Stomach (tissue), 9 donors: ENCODE results near the gene SIAH2. TPM values are rescaled to one million over a fixed set of nuclear protein-coding genes. Genes with fewer than 3 reads are reported as not detected.

Experiments
- DNase-seq, 2 donors: peaks; one replicate each; pipeline versions ENCODE4 v3.0.0 to v3.0.0-alpha.2; 2013 to 2019
- H3K27ac ChIP-seq, 5 donors: fragments of 200-600 bp in 4 of 5; sonication (generic) in 4 of 5; one replicate each; pipeline ENCODE4 v1.5.1; 2013 to 2019; ENCODE audit warnings: mild to moderate bottlenecking in 1 of 5, moderate library complexity in 1 of 5
- H3K27me3 ChIP-seq, 3 donors: fragments of 200-600 bp; sonication (generic); one replicate each; pipeline ENCODE4 v1.5.1; 2017 to 2019; ENCODE audit warnings: mixed run types in 1 of 3
- H3K36me3 ChIP-seq, 4 donors: fragments of 200-600 bp; sonication (generic); 1 replicate in 3 of 4; 2 replicates in 1 of 4; pipeline ENCODE4 v1.5.1; 2016 to 2019
- H3K4me1 ChIP-seq, 4 donors: fragments of 200-600 bp; sonication (generic); one replicate each; pipeline ENCODE4 v1.5.1; 2016 to 2019
- H3K4me3 ChIP-seq, 4 donors: fragments of 200-600 bp; sonication (generic) in 3 of 4; one replicate each; pipeline ENCODE4 v1.5.1; 2016 to 2019; ENCODE audit warnings: mild to moderate bottlenecking in 1 of 4
- H3K9me3 ChIP-seq, 4 donors: fragments of 200-600 bp; sonication (generic); one replicate each; pipeline ENCODE4 v1.5.1; 2016 to 2019
- CTCF ChIP-seq, 7 experiments: fragments of 450-650 bp in 4 of 7; fragments of 200-600 bp in 3 of 7; sonication (generic) in 3 of 7; IDR thresholded peaks; one replicate each; pipeline ENCODE4 v1.5.1; 2016 to 2019; ENCODE audit warnings: antibody characterized with exemption in 7 of 7, control low read depth in 2 of 7, mild to moderate bottlenecking in 1 of 7
- EP300 ChIP-seq: sonication (generic); formaldehyde crosslinking; IDR thresholded peaks from one replicate; pipeline ENCODE4 v1.6.1; 2017; ENCODE audit warnings: antibody characterized with exemption
- POLR2A ChIP-seq, 4 donors: fragments of 450-650 bp; IDR thresholded peaks; one replicate each; pipeline ENCODE4 v1.6.1; 2016; ENCODE audit warnings: antibody characterized with exemption in 4 of 4, control low read depth in 2 of 4, mild to moderate bottlenecking in 1 of 4, moderate library complexity in 1 of 4
- POLR2AphosphoS5 ChIP-seq, 3 donors: sonication (generic); formaldehyde crosslinking; IDR thresholded peaks; one replicate each; pipeline ENCODE4 v1.6.1; 2016; ENCODE audit warnings: antibody characterized with exemption in 3 of 3
- WGBS, 5 donors: extraction: QIAGEN DNeasy Blood & Tissue Kit in 3 of 5; methylation state at CpG; one replicate each; pipeline versions ENCODE4 v1.1.5 to v1.1.7; 2013 to 2018; 5-methylcytosine and 5-hydroxymethylcytosine counted together
- intact Hi-C: fragments of 100-400 bp; cut with DNase I; formaldehyde crosslinking; loops from one replicate; pipeline ENCODE4 v1.15.1; 2023; ENCODE audit warnings: low total_unique reads
- polyA plus RNA-seq, 3 donors: library from polyadenylated mRNA; stranded (reverse); fragments of 200-250 nt; gene quantifications; one replicate each; pipeline ENCODE4 v1.2.3, GENCODE V29; 2013
- total RNA-seq, 5 donors: library from RNA; depleted of rRNA; stranded (reverse); fragments of >200 nt; gene quantifications; one replicate each; pipeline versions ENCODE4 v1.1.0 to v1.2.3, GENCODE V29; 2014 to 2016
- donor health status: healthy with polysubstance abuse.
- donor health status: Bipolar disorder and iron deficiency.
- donor health status: healthy.

The SIAH2 gene
- total and polyA plus RNA-seq, 8 donors, result 13.8 to 36.6 (median 17.9) TPM

DNA sequence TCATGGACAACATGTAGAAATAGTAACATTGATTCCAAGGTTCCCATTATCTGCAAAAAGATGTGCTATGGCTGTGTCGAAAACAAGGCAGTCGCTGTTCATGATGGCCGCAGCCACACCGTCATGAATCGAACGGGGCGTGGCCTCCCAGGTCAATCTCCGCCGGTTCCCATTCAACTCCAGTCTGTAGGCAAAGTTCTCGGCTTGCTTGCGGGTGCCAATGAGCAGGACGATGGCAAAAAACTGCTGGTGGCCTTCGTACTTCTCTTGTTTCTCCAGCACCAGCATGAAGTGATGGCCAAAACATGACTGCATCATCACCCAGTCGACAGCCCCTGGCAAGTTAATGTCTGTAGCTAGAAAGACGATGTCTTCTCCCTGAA, 20.8 kb downstream of the SIAH2 start:
- Histone ChIP-seq H3K27ac (no peak overlapping the region), H3K9me3 (no peaks in the 10 kb centered on the region), H3K27me3 (no peaks in the 10 kb centered on the region), H3K4me1 (peaks cover 31 to 71% (median 55%) of the 10 kb centered on the region in 4 donors), H3K4me3 (no peak overlapping the region), H3K36me3 (peaks cover 3 to 26% (median 21%) of the 10 kb centered on the region in 4 donors)
- TF ChIP-seq CTCF (IDR thresholded peaks at IDR 0.05), result no peak
- intact Hi-C loops, result no loop called here
- 89 to 96% (median 95%) methylated on average over 15 of the region's 15 CpGs for WGBS, 5 donors
- DNase-seq, result no peak

DNA sequence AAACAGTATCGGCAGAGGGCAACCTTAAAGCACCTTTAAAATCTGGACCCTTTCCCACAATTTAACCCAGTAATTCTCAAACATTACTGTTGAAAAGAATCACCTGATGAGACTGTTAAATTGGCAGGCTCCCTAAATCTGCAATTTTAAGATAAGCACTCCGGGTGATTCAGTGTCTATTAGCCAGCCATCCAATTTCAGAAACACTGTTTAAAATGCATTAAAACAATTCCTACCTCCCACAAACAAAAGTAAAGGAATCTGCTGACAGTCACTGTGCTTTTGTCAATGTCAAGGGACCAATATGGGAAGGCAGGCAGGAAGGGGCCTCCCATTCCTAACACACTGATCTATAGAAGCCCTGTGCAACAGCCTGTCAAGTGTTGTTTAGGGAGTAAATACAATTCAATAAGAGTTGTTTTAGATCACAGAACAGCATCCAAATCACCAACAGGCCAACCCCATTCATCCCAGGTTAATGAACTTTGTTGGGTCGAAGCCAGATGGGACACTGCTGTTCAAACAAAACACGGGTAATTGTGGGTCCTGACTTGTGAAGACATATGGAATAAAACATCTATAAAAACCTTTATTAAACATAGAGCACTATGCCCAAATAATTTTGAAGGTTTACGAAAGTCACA, 21.4 kb downstream of the SIAH2 start:
- no peak overlapping the region for H3K27ac ChIP-seq
- DNase-seq, result no peak
- no peaks in the 10 kb centered on the region for H3K9me3 ChIP-seq
- H3K36me3 ChIP-seq, result peaks cover 3 to 26% (median 21%) of the 10 kb centered on the region in 4 donors
- WGBS, 5 donors, result 53 to 64% (median 61%) methylated on average over 5 of the region's 5 CpGs
- no peak overlapping the region for H3K4me3 ChIP-seq
- H3K4me1 ChIP-seq, result peaks cover 26 to 66% (median 53%) of the 10 kb centered on the region in 4 donors
- no peak for TF ChIP-seq POLR2AphosphoS5 (IDR thresholded peaks at IDR 0.05)
- no peak for TF ChIP-seq POLR2A (IDR thresholded peaks at IDR 0.05)
- TF ChIP-seq EP300, result no peak
- TF ChIP-seq CTCF (IDR thresholded peaks at IDR 0.05), result no peak
- intact Hi-C loops, result no loop called here
- H3K27me3 ChIP-seq, result no peaks in the 10 kb centered on the region

GRCh38 chr3:150740733-150741496, 22.1 kb downstream of the SIAH2 start:
- no peaks in the 10 kb centered on the region for H3K27me3 ChIP-seq
- DNase-seq, result no peak
- no peak overlapping the region for H3K4me3 ChIP-seq
- intact Hi-C loops, result no loop called here
- WGBS, 5 donors, result 76 to 82% (median 81%) methylated on average over 12 of the region's 12 CpGs
- peaks cover 3 to 26% (median 21%) of the 10 kb centered on the region in 4 donors for H3K36me3 ChIP-seq
- no peak overlapping the region for H3K27ac ChIP-seq
- peaks cover 20 to 60% (median 46%) of the 10 kb centered on the region in 4 donors for H3K4me1 ChIP-seq
- no peak for TF ChIP-seq POLR2A (IDR thresholded peaks at IDR 0.05)
- TF ChIP-seq POLR2AphosphoS5 (IDR thresholded peaks at IDR 0.05), result no peak
- TF ChIP-seq EP300, result no peak
- no peak for TF ChIP-seq CTCF (IDR thresholded peaks at IDR 0.05)
- no peaks in the 10 kb centered on the region for H3K9me3 ChIP-seq

- intact Hi-C loops, result no loop called here
- Histone ChIP-seq H3K27ac (no peak overlapping the region), H3K27me3 (no peaks in the 10 kb centered on the region), H3K36me3 (peaks cover 3 to 26% (median 21%) of the 10 kb centered on the region in 4 donors), H3K4me1 (peaks cover 18 to 52% (median 38%) of the 10 kb centered on the region in 4 donors), H3K4me3 (no peak overlapping the region), H3K9me3 (no peaks in the 10 kb centered on the region)
- TF ChIP-seq CTCF (IDR thresholded peaks at IDR 0.05) (no peak), EP300 (no peak), POLR2AphosphoS5 (IDR thresholded peaks at IDR 0.05) (no peak), POLR2A (IDR thresholded peaks at IDR 0.05) (no peak)
- no peak for DNase-seq
- 68 to 77% (median 72%) methylated on average over 8 of the region's 8 CpGs for WGBS, 5 donors
These were observed 22.9 kb downstream of the SIAH2 start for GRCh38 chr3:150739877-150740645.
